K562 (cell line): ENCODE results near the gene SOCS3. TPM values are rescaled to one million over a fixed set of nuclear protein-coding genes. Genes with fewer than 3 reads are reported as not detected.

Source experiments
- CGGBP1 ChIP-seq: fragments of 250-450 bp; sonication (Bioruptor Pico); IDR thresholded peaks from 2 replicates; pipeline ENCODE4 v1.9.0; 2021; ENCODE audit warnings: mild to moderate bottlenecking
- CREM ChIP-seq: IDR thresholded peaks from 2 replicates; pipeline ENCODE4 v1.6.1; 2014; ENCODE audit warnings: antibody characterized with exemption, low read depth
- EWSR1 ChIP-seq: fragments of 450-650 bp; IDR thresholded peaks from 2 replicates; pipeline ENCODE4 v1.6.1; 2018; ENCODE audit warnings: borderline replicate concordance, mild to moderate bottlenecking, low read depth, moderate library complexity; ENCODE audit not compliant: partially characterized antibody
- HDAC8 ChIP-seq: fragments of 450-650 bp; IDR thresholded peaks from 2 replicates; pipeline ENCODE4 v1.6.1; 2016; ENCODE audit warnings: mild to moderate bottlenecking, missing genetic modification characterization, moderate library complexity, missing compliant biosample characterization
- KAT2B ChIP-seq: IDR thresholded peaks from one replicate; pipeline ENCODE4 v1.6.1; 2012; ENCODE audit warnings: low read depth, mild to moderate bottlenecking, control low read depth, inconsistent platforms, low read length, moderate library complexity
- MECOM ChIP-seq: fragments of 250-450 bp; sonication (Bioruptor Pico); IDR thresholded peaks from 2 replicates; pipeline ENCODE4 v1.8.0; 2022; ENCODE audit warnings: inconsistent platforms
- SREBF1 ChIP-seq: fragments of 150-350 bp; IDR thresholded peaks from 2 replicates; pipeline ENCODE4 v1.6.1; 2014; ENCODE audit warnings: antibody characterized with exemption, low read depth, low read length, borderline replicate concordance
- TRIM24 ChIP-seq, 2 experiments: fragments of 450-650 bp; IDR thresholded peaks; 2 replicates each; pipeline ENCODE4 v1.6.1; 2016
- U2AF1 ChIP-seq: fragments of 200-400 bp; formaldehyde crosslinking; optimal IDR thresholded peaks from 2 replicates; pipeline ENCODE3; 2017; ENCODE audit warnings: mild to moderate bottlenecking, low read depth, low read length, moderate library complexity
- ZBTB34 ChIP-seq: fragments of 250-450 bp; sonication (Bioruptor Pico); IDR thresholded peaks from 2 replicates; pipeline ENCODE4 v1.8.0; 2021; ENCODE audit warnings: mild to moderate bottlenecking, moderate library complexity
- ZKSCAN1 ChIP-seq: fragments of 150-350 bp; IDR thresholded peaks from 2 replicates; pipeline ENCODE4 v1.6.1; 2016; ENCODE audit warnings: low read depth, low read length
- ZNF436 ChIP-seq: fragments of 250-450, 450-650 bp; sonication (Bioruptor Pico); formaldehyde crosslinking; IDR thresholded peaks from 2 replicates; pipeline ENCODE4 v1.7.0; 2020; ENCODE audit warnings: mild to moderate bottlenecking
- polyA plus RNA-seq, 8 experiments: library from polyadenylated mRNA; depleted of rRNA in 4 of 8; stranded (reverse) in 5 of 8; unstranded in 3 of 8; fragments of >200 nt; fragmentation: Nextera tagmentation in 2 of 8; fragmentation: Illumina TruSeq in 1 of 8; extraction: Ambion mirVana in 2 of 8; extraction: Trizol in 1 of 8; gene quantifications; 2 replicates each; pipeline versions ENCODE4 v1.2.1 to v1.2.3, GENCODE V29; 2011 to 2014; ENCODE audit warnings: inconsistent platforms in 1 of 8, missing spikeins in 1 of 8
- total RNA-seq, 7 experiments: library from RNA; depleted of rRNA in 6 of 7; stranded (reverse); fragments of >200 nt in 6 of 7; fragmentation: Illumina TruSeq in 2 of 7; extraction: Trizol in 2 of 7; gene quantifications; 2 replicates each; pipeline versions ENCODE4 v1.2.1 to v1.2.3, GENCODE V29; 2011 to 2021; ENCODE audit warnings: low replicate concordance in 1 of 7

Gene SOCS3
- total and polyA plus RNA-seq, 9 of the 15 experiments (the other 6 are each of a cell fraction or from before 2014, with no cell fraction given) = 0.56 to 38.9 (median 13.7) TPM

GRCh38 chr17:78378225-78379130 lies 18.6 kb upstream of the SOCS3 start, which contains the start of gene PGS1 (continued):
- TF ChIP-seq SREBF1 (no peak), ZNF436 (CRISPR knock-in tag) (no peak), KAT2B (no peak), EWSR1 (no peak), ZBTB34 (CRISPR knock-in tag) (no peak), CGGBP1 (CRISPR knock-in tag) (peak; percentile 95; the same call in 1 of the 2 replicates), MECOM (no peak), TRIM24 (IDR thresholded peaks at IDR 0.05) (no peak), CREM (peak; percentile 75), HDAC8 (tag) (no peak), ZKSCAN1 (peak; percentile 97), U2AF1 (no peak)
